Heart left ventricle (tissue), 16 donors: Measurements from ENCODE around the gene EFNA2. TPM values are rescaled to one million over a fixed set of nuclear protein-coding genes. Genes with fewer than 3 reads are reported as not detected.

Source experiments
- ATAC-seq, 4 donors: fragments of 200-7000 bp; cut with Tn5 transposase; one replicate each; pipeline ENCODE4 v1.9.1; 2020 to 2022; ENCODE audit warnings: moderate library complexity in 4 of 4, mild to moderate bottlenecking in 3 of 4, moderate number of reproducible peaks in 1 of 4
- DNase-seq, 5 donors: peaks; one replicate each; pipeline ENCODE4 v3.0.0-alpha.2; 2020
- H3K27ac ChIP-seq, 12 donors: fragments of 200-600 bp; sonication (generic) in 4 of 12; one replicate each; pipeline versions ENCODE4 v1.5.0 to v1.8.0; 2016 to 2022; ENCODE audit warnings: mild to moderate bottlenecking in 2 of 12
- H3K27me3 ChIP-seq, 9 donors: fragments of 200-600 bp; sonication (generic) in 2 of 9; one replicate each; pipeline versions ENCODE4 v1.5.1 to v1.8.0; 2016 to 2022; ENCODE audit warnings: mild to moderate bottlenecking in 3 of 9
- H3K36me3 ChIP-seq, 9 donors: fragments of 200-600 bp; sonication (generic) in 2 of 9; one replicate each; pipeline versions ENCODE4 v1.5.0 to v1.8.0; 2018 to 2022; ENCODE audit warnings: mild to moderate bottlenecking in 2 of 9
- H3K4me1 ChIP-seq, 12 donors: fragments of 200-600 bp; sonication (generic) in 4 of 12; one replicate each; pipeline versions ENCODE4 v1.5.0 to v1.8.0; 2016 to 2022; ENCODE audit warnings: mild to moderate bottlenecking in 3 of 12
- H3K4me3 ChIP-seq, 12 donors: fragments of 200-600 bp; sonication (generic) in 4 of 12; one replicate each; pipeline versions ENCODE4 v1.5.0 to v1.8.0; 2017 to 2022; ENCODE audit warnings: mild to moderate bottlenecking in 9 of 12, moderate library complexity in 4 of 12
- H3K9me3 ChIP-seq, 12 donors: fragments of 200-600 bp; sonication (generic) in 4 of 12; one replicate each; pipeline versions ENCODE4 v1.5.0 to v1.8.0; 2016 to 2022; ENCODE audit warnings: mild to moderate bottlenecking in 1 of 12
- POLR2A ChIP-seq, 2 donors: fragments of 450-650 bp; IDR thresholded peaks; one replicate each; pipeline ENCODE4 v1.6.1; 2017; ENCODE audit warnings: antibody characterized with exemption in 2 of 2, mild to moderate bottlenecking in 2 of 2, moderate library complexity in 2 of 2
- WGBS, 4 donors: extraction: QIAGEN DNeasy Blood & Tissue Kit in 2 of 4; methylation state at CpG; one replicate each; pipeline versions ENCODE4 v1.1.5 to v1.1.7; 2013 to 2018; 5-methylcytosine and 5-hydroxymethylcytosine counted together
- intact Hi-C, 10 donors: fragments of 100-400 bp; cut with DNase I; formaldehyde crosslinking; loops; one replicate each; pipeline versions ENCODE4 v1.11.1 to v1.14.2; 2022
- polyA plus RNA-seq, 2 donors: library from polyadenylated mRNA; stranded (reverse); fragments of 200-250 nt; gene quantifications; one replicate each; pipeline ENCODE4 v1.2.3, GENCODE V29; 2013
- total RNA-seq, 9 donors: library from RNA; depleted of rRNA in 2 of 9; stranded (reverse); fragments of >200 nt in 2 of 9; fragmentation: NEBNext Ultra II Directional in 3 of 9; extraction: Animal tissue kit (Norgen Biotek cat#: 25700) in 3 of 9; gene quantifications; one replicate each; pipeline versions ENCODE4 v1.1.0 to v1.2.4, GENCODE V29; 2016 to 2023
- TF ChIP-seq, protein P1 (sequence below), 12 donors: fragments of 200-600 bp; sonication (generic) in 4 of 12; IDR thresholded peaks; one replicate each; pipeline versions ENCODE4 v1.5.0 to v1.8.0; 2018 to 2022; ENCODE audit warnings: antibody characterized with exemption in 12 of 12, mild to moderate bottlenecking in 5 of 12
- donor health status: ischemic (EF 13 %, LVEDD 7.1; RV severe dilation, severe dysfunction).
- donor health status: healthy with polysubstance abuse.
- donor health status: DM: no; HTN: yes; CAD: no.
- donor health status: DM: no; HTN: no; CAD: no.
- donor health status: ischemic (EF 25% LVEDD 6.9; RV normal size, moderate dysfunction).
- donor health status: ischemic (EF 25% LVEDD 5.7; RV mildly dilated, moderate dysfunction).
- donor health status: healthy.
- donor health status: DM: yes; HTN: yes; CAD: no.
- donor health status: ischemic (EF 35%, LVEDD 5.7; RV mildly dilated, moderate dysfunction).
- donor health status: nonischemic (EF 11% LVEDD 7.7; RV severe dilation, severe dysfunction).
- donor health status: DM: yes; HTN: yes; CAD: no.
- donor health status: PGD.
- donor health status: ischemic (EF 29% LVEDD 5.4; RV normal size, mild dysfunction).
- donor health status: nonischemic (EF 23%, LVEDD 6.1; RV moderate dilation, normal function).

EFNA2 gene
- total and polyA plus RNA-seq, 11 donors, result not detected

GRCh38 chr19:1252221-1252820 lies 33.4 kb upstream of the EFNA2 start:
- DNase-seq (peak; percentile 91 to 96 (median 93)), ATAC-seq (peak; percentile 34 to 49 (median 39))
- no peaks in the 10 kb centered on the region for H3K9me3 ChIP-seq
- peaks cover 25 to 75% (median 60%) of the 10 kb centered on the region in 12 donors for H3K4me1 ChIP-seq
- peaks cover 9 to 58% (median 51%) of the 10 kb centered on the region in 9 donors for H3K36me3 ChIP-seq
- intact Hi-C loops, result loop anchor here in 1 of 10 donors (5.0 kb wide), 1 partner anchor 455 kb away; the partner anchor contains the start of gene PTBP1
- H3K27ac ChIP-seq, result peak overlapping the region; percentile 96 to 100 (median 100)
- H3K27me3 ChIP-seq, result no peaks in the 10 kb centered on the region
- peak overlapping the region; percentile 63 to 97 (median 84) for H3K4me3 ChIP-seq
- WGBS, 4 donors, result 2 to 4% (median 2%) methylated on average over 26 to 30 of the region's 30 CpGs
- TF ChIP-seq POLR2A (IDR thresholded peaks at IDR 0.05), result no peak
- TF ChIP-seq, protein P1, sequence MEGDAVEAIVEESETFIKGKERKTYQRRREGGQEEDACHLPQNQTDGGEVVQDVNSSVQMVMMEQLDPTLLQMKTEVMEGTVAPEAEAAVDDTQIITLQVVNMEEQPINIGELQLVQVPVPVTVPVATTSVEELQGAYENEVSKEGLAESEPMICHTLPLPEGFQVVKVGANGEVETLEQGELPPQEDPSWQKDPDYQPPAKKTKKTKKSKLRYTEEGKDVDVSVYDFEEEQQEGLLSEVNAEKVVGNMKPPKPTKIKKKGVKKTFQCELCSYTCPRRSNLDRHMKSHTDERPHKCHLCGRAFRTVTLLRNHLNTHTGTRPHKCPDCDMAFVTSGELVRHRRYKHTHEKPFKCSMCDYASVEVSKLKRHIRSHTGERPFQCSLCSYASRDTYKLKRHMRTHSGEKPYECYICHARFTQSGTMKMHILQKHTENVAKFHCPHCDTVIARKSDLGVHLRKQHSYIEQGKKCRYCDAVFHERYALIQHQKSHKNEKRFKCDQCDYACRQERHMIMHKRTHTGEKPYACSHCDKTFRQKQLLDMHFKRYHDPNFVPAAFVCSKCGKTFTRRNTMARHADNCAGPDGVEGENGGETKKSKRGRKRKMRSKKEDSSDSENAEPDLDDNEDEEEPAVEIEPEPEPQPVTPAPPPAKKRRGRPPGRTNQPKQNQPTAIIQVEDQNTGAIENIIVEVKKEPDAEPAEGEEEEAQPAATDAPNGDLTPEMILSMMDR (IDR thresholded peaks at IDR 0.05), result no peak

- intact Hi-C loops, result loop anchor here in 1 of 10 donors (5.0 kb wide), 1 partner anchor 456 kb away; the partner anchor contains the start of gene PTBP1
- peaks cover 9 to 64% (median 58%) of the 10 kb centered on the region in 9 donors for H3K36me3 ChIP-seq
- H3K4me3 ChIP-seq, result peak overlapping the region; percentile 63 to 97 (median 84)
- ATAC-seq, result peak; percentile 33 to 63 (median 58)
- H3K4me1 ChIP-seq, result peaks cover 22 to 75% (median 60%) of the 10 kb centered on the region in 12 donors
- H3K27me3 ChIP-seq, result no peaks in the 10 kb centered on the region
- TF ChIP-seq POLR2A (IDR thresholded peaks at IDR 0.05), result peak in 1 of 2 donors; percentile 5
- TF ChIP-seq, protein P1 (IDR thresholded peaks at IDR 0.05), result peak in 7 of 12 donors; percentile 22 to 37 (median 29)
- DNase-seq, result peak; percentile 88 to 96 (median 94)
- H3K27ac ChIP-seq, result peak overlapping the region; percentile 96 to 100 (median 100)
- WGBS, 4 donors, result 0 to 1% (median 1%) methylated on average over 2 to 26 of the region's 26 CpGs
- H3K9me3 ChIP-seq, result no peaks in the 10 kb centered on the region
These were observed 32.7 kb upstream of the EFNA2 start for GRCh38 chr19:1252821-1253513.

DNA sequence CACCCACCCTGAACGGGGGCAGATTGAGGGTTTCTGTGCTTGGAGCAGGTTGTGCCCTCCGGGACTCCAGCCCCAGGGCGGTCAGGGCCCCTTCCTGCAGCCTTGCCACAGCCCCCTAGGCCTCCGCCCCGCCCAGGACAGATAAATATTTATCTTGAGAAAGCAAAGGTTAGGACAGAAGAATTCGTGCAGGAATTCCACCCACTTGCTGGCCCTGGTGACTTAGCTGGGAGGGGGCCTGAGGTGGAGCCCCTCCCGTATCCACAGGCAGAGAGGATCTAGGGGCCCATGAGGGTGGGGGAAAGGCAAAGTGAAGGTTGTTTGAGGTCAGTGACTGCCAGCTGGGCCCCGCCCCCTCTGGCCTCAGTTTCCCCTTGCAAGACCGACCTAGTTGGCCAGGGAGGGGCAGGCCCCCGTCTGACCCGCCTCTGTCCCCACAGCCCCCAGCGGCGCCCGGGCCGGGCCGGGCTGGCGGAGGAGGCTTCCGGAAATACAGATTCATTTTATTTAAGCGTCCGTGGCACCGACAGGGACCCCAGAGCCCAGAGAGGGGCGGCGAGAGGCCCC lies 32.1 kb upstream of the EFNA2 start:
- ATAC-seq (no peak), DNase-seq (peak in 1 of 5 donors; percentile 73)
- H3K9me3 ChIP-seq, result no peaks in the 10 kb centered on the region
- intact Hi-C loops, result loop anchor here in 1 of 10 donors (5.0 kb wide), 1 partner anchor 456 kb away; the partner anchor contains the start of gene PTBP1
- WGBS, 4 donors, result 25 to 55% (median 35%) methylated on average over 11 to 23 of the region's 23 CpGs
- peak overlapping the region; percentile 17 to 97 (median 84) for H3K4me3 ChIP-seq
- peaks cover 25 to 78% (median 62%) of the 10 kb centered on the region in 12 donors for H3K4me1 ChIP-seq
- peak overlapping the region; percentile 96 to 100 (median 100) for H3K27ac ChIP-seq
- H3K36me3 ChIP-seq, result peaks cover 9 to 68% (median 62%) of the 10 kb centered on the region in 9 donors
- H3K27me3 ChIP-seq, result no peaks in the 10 kb centered on the region
- peak in 1 of 2 donors; percentile 2 for TF ChIP-seq POLR2A (IDR thresholded peaks at IDR 0.05)
- TF ChIP-seq, protein P1 (IDR thresholded peaks at IDR 0.05), result no peak
